Measurements from ENCODE around the gene TRIM28.

The TRIM28 gene

DNA sequence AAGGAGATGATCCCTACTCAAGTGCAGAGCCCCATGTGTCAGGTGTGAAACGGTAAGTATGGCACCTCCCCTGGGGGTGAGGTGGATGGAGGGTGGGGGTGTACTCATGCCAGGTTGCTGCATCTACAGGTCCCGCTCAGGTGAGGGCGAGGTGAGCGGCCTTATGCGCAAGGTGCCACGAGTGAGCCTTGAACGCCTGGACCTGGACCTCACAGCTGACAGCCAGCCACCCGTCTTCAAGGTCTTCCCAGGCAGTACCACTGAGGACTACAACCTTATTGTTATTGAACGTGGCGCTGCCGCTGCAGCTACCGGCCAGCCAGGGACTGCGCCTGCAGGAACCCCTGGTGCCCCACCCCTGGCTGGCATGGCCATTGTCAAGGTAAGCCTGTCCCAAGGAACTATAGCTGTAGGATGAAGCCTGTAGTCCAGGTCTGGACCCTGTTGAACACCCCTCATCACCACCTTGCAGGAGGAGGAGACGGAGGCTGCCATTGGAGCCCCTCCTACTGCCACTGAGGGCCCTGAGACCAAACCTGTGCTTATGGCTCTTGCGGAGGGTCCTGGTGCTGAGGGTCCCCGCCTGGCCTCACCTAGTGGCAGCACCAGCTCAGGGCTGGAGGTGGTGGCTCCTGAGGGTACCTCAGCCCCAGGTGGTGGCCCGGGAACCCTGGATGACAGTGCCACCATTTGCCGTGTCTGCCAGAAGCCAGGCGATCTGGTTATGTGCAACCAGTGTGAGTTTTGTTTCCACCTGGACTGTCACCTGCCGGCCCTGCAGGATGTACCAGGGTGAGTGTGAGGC lies 5.2 kb downstream of the TRIM28 start:
- H3K4me3 ChIP-seq (ENCODE audit: low read depth, low read length) = no peak overlapping the region
- TF ChIP-seq, protein P1, sequence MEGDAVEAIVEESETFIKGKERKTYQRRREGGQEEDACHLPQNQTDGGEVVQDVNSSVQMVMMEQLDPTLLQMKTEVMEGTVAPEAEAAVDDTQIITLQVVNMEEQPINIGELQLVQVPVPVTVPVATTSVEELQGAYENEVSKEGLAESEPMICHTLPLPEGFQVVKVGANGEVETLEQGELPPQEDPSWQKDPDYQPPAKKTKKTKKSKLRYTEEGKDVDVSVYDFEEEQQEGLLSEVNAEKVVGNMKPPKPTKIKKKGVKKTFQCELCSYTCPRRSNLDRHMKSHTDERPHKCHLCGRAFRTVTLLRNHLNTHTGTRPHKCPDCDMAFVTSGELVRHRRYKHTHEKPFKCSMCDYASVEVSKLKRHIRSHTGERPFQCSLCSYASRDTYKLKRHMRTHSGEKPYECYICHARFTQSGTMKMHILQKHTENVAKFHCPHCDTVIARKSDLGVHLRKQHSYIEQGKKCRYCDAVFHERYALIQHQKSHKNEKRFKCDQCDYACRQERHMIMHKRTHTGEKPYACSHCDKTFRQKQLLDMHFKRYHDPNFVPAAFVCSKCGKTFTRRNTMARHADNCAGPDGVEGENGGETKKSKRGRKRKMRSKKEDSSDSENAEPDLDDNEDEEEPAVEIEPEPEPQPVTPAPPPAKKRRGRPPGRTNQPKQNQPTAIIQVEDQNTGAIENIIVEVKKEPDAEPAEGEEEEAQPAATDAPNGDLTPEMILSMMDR (IDR thresholded peaks at IDR 0.05; ENCODE audit: borderline replicate concordance, insufficient read depth, low read depth, low read length) = no peak

DNA sequence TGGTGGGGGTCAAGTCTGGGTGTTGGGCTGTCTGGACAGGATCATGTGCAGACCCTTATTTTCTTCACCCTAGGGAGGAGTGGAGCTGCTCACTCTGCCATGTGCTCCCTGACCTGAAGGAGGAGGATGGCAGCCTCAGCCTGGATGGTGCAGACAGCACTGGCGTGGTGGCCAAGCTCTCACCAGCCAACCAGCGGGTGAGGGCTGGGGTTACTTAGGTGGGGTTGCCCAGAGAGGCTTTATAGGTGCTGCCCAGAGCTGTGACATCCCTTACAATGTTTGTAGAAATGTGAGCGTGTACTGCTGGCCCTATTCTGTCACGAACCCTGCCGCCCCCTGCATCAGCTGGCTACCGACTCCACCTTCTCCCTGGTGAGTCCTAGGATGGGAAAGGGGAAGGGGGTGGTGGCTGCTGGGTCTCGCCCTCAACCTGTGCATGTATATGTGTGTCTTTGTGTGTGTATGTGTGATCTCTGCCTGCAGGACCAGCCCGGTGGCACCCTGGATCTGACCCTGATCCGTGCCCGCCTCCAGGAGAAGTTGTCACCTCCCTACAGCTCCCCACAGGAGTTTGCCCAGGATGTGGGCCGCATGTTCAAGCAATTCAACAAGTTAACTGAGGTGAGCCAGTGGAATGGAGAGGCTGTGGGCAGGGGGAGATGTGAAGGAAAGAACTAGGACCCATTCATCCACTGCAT lies 5.9 kb downstream of the TRIM28 start:
- TF ChIP-seq, protein P1 (IDR thresholded peaks at IDR 0.05; ENCODE audit: borderline replicate concordance, insufficient read depth, low read depth, low read length) = no peak
- H3K4me3 ChIP-seq (ENCODE audit: low read depth, low read length) = no peak overlapping the region

DNA sequence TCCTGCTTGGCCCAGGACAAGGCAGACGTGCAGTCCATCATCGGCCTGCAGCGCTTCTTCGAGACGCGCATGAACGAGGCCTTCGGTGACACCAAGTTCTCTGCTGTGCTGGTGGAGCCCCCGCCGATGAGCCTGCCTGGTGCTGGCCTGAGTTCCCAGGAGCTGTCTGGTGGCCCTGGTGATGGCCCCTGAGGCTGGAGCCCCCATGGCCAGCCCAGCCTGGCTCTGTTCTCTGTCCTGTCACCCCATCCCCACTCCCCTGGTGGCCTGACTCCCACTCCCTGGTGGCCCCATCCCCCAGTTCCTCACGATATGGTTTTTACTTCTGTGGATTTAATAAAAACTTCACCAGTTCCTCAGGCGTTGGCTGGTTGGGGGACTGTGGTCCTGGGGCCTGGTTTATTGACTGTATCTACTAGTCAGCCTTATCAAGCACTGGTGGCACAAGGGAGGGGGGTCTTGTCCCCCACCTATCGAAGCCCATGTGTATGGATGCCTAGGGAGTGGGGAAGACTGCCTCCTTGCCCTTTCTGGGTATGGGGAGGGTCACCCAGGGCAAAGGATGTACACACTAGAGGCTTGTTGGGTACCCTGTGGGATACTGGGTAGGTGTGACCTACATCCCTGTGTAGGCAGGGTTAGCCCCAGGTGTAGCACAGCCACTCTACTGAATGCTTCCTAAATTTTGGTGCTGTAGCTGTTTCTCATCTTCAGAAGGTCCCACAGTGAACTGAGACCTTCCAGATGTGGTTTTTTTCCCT lies 6.7 kb downstream of the TRIM28 start:
- TF ChIP-seq, protein P1 (IDR thresholded peaks at IDR 0.05; ENCODE audit: borderline replicate concordance, insufficient read depth, low read depth, low read length) = no peak

DNA sequence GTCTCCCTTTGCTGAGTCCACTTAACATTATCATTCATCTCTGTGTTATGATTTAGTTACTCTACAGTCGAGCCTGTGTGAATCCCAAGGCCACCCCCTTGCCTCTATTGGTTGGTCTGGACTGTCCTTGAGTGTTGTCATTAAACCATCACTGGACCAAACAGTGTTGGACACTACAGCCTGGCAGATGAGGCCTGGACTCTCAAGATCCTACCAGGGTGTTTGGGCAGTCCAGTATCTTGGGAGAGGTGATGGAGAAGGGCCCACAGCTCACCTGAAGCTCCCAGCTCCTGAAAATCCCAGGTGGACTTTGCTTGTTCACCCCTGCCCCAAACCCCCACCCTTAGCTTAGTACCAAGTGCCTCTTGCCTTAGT lies 7.2 kb downstream of the TRIM28 start:
- TF ChIP-seq, protein P1 (IDR thresholded peaks at IDR 0.05; ENCODE audit: borderline replicate concordance, insufficient read depth, low read depth, low read length) = no peak
- H3K4me3 ChIP-seq (ENCODE audit: low read depth, low read length) = no peak overlapping the region

More for the DNA sequence above, 6.7 kb downstream of the TRIM28 start:
- H3K4me3 ChIP-seq (ENCODE audit: low read depth, low read length) = no peak overlapping the region

DNA sequence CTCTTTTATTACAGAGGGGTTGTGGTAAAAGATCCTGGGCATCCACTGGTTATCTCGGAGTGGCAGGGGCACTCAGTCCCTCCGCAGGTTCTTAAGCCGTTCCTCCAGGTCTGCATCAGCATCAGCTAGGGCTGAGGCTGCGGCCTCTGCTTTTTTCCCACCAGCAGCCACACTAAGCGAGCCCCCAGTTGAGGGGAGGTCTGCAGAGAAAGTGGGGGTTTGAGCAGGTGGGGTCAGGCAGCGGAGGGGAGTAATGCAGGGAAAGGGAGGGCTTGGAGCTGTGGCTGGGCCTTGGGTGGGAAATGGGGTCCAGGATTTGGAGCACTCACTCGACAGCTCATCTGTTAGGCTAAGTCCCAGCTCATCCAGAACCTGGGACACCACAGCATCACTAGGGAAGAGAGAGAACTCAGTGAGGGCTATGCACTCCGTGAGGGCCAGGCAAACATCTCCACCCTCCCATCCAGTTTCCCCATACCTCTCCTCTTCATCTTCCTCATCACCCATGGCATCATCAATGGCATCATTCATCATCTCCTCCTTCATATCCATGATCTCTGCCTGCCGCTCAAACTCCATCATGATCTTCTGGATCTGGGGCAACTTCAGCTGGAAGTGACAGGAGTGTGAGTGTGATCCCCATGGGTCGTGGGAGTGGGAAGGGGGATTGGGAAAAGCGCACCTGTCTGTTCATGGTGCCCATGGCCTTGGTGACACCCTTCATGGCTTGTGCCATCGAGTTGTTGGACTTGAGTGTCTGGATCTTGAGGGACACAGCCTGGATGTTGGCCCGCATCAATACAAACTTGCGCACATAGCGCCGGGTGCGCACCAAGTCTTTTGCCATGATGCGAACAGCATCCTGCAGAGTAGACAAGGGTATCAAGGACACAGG lies 8.0 kb downstream of the TRIM28 start:
- TF ChIP-seq, protein P1 (IDR thresholded peaks at IDR 0.05; ENCODE audit: borderline replicate concordance, insufficient read depth, low read depth, low read length) = no peak
- H3K4me3 ChIP-seq (ENCODE audit: low read depth, low read length) = no peak overlapping the region

DNA sequence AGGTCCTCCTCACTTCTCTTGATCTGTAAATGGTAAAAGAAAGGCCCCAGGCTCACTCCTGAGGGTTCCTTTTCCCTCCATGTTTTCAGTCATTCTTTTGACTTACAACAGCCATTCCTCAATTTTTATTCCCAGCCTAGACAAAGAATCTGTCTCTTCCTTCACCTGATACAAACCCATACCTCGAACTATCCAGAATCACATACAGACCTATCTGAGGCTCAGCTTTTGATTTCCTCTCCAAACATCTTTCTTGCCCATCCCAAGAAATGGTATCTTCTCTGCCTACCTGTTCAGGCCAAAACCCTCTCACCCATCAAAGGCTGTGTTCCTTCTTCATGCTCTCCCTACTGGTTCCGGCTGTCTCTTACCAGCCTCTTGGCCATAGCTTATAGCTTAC lies 8.8 kb downstream of the TRIM28 start:
- no peak overlapping the region for H3K4me3 ChIP-seq (ENCODE audit: low read depth, low read length)
- TF ChIP-seq, protein P1 (IDR thresholded peaks at IDR 0.05; ENCODE audit: borderline replicate concordance, insufficient read depth, low read depth, low read length) = no peak
